Right lobe of liver (tissue), 6 donors: ENCODE data around the gene GBE1. TPM values are rescaled to one million over a fixed set of nuclear protein-coding genes. Genes with fewer than 3 reads are reported as not detected.

Experiments used
- ATAC-seq, 4 donors: fragments of 200-7000 bp; cut with Tn5 transposase; one replicate each; pipeline ENCODE4 v1.9.1; 2020; ENCODE audit warnings: mild to moderate bottlenecking in 4 of 4, moderate library complexity in 4 of 4
- DNase-seq, 3 donors: peaks; one replicate each; pipeline ENCODE4 v3.0.0-alpha.2; 2020
- H3K27ac ChIP-seq, 3 donors: fragments of 200-600 bp; one replicate each; pipeline ENCODE4 v1.8.0; 2022
- H3K27me3 ChIP-seq, 2 donors: fragments of 200-600 bp; one replicate each; pipeline ENCODE4 v1.8.0; 2022
- H3K36me3 ChIP-seq, 4 donors: fragments of 200-600 bp; sonication (generic) in 1 of 4; one replicate each; pipeline versions ENCODE4 v1.5.1 to v1.8.0; 2017 to 2022; ENCODE audit warnings: control low read depth in 1 of 4
- H3K4me1 ChIP-seq, 4 donors: fragments of 200-600 bp; sonication (generic) in 1 of 4; one replicate each; pipeline versions ENCODE4 v1.5.1 to v1.8.0; 2017 to 2022; ENCODE audit warnings: control low read depth in 1 of 4
- H3K4me3 ChIP-seq, 3 donors: fragments of 200-600 bp; one replicate each; pipeline ENCODE4 v1.8.0; 2022
- H3K9me3 ChIP-seq, 4 donors: fragments of 200-600 bp; sonication (generic) in 1 of 4; one replicate each; pipeline versions ENCODE4 v1.5.1 to v1.8.0; 2017 to 2022; ENCODE audit warnings: control low read depth in 1 of 4
- POLR2A ChIP-seq: fragments of 450-650 bp; IDR thresholded peaks from one replicate; pipeline ENCODE4 v1.6.1; 2017; ENCODE audit warnings: antibody characterized with exemption, mild to moderate bottlenecking
- WGBS: methylation state at CpG from one replicate; pipeline ENCODE4 v1.1.6; 2018; ENCODE audit warnings: low coverage, low lambda C conversion rate; ENCODE audit not compliant: insufficient coverage; ENCODE audit errors: missing lambda C conversion rate; 5-methylcytosine and 5-hydroxymethylcytosine counted together
- intact Hi-C, 2 donors: fragments of 100-400 bp; cut with DNase I; formaldehyde crosslinking; loops; one replicate each; pipeline versions ENCODE4 v1.11.2 to v1.14.1; 2022
- total RNA-seq, 6 experiments: library from RNA; depleted of rRNA in 2 of 6; stranded (reverse); fragments of >200 nt in 2 of 6; fragmentation: NEBNext Ultra II Directional in 3 of 6; extraction: Animal tissue kit (Norgen Biotek cat#: 25700) in 3 of 6; gene quantifications; one replicate each; pipeline versions ENCODE4 v1.1.0 to v1.2.4, GENCODE V29; 2016 to 2023
- TF ChIP-seq, protein P1 (sequence below), 4 donors: fragments of 200-600 bp in 3 of 4; fragments of 450-650 bp in 1 of 4; IDR thresholded peaks; one replicate each; pipeline versions ENCODE4 v1.5.1 to v1.8.0; 2016 to 2022; ENCODE audit warnings: antibody characterized with exemption in 4 of 4, mild to moderate bottlenecking in 2 of 4
- donor health status: DM: no; HTN: yes; CAD: no.
- donor health status: DM: no; HTN: no; CAD: no.
- donor health status: DM: no; HTN: no; CAD: no.
- donor health status: DM: no; HTN: yes; CAD: no.
- donor health status: DM: no; HTN: yes; CAD: no.

Gene GBE1
- total RNA-seq, 6 experiments from 2014 or later, result 27.3 to 66.0 (median 57.3) TPM

DNA sequence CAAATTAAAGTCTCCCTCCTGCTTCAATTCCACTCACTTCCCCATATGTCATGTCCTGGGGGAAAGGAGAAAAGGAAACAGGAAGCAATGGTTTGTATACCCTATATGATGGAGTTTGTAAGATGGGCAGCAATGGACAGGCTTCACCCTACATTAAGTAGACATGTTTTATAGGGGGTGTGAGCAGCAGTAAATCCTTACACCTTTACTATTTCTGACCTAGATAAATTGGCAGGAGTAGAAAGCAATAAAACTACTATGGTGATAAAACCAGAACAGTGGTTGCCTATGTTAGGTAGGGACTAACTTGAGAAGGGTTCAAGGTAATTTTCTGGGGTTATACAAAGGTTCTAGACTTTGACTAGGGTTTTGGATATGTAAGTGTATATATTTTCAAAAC lies 301.7 kb downstream of the GBE1 start:
- no peak for DNase-seq
- Histone ChIP-seq H3K4me1 (no peaks in the 10 kb centered on the region), H3K36me3 (no peaks in the 10 kb centered on the region), H3K27ac (no peak overlapping the region), H3K4me3 (no peak overlapping the region), H3K27me3 (no peaks in the 10 kb centered on the region), H3K9me3 (no peaks in the 10 kb centered on the region)
- intact Hi-C loops, result no loop called here
- no peak for TF ChIP-seq POLR2A
- TF ChIP-seq, protein P1, sequence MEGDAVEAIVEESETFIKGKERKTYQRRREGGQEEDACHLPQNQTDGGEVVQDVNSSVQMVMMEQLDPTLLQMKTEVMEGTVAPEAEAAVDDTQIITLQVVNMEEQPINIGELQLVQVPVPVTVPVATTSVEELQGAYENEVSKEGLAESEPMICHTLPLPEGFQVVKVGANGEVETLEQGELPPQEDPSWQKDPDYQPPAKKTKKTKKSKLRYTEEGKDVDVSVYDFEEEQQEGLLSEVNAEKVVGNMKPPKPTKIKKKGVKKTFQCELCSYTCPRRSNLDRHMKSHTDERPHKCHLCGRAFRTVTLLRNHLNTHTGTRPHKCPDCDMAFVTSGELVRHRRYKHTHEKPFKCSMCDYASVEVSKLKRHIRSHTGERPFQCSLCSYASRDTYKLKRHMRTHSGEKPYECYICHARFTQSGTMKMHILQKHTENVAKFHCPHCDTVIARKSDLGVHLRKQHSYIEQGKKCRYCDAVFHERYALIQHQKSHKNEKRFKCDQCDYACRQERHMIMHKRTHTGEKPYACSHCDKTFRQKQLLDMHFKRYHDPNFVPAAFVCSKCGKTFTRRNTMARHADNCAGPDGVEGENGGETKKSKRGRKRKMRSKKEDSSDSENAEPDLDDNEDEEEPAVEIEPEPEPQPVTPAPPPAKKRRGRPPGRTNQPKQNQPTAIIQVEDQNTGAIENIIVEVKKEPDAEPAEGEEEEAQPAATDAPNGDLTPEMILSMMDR (IDR thresholded peaks at IDR 0.05), result no peak
- no peak for ATAC-seq

DNA sequence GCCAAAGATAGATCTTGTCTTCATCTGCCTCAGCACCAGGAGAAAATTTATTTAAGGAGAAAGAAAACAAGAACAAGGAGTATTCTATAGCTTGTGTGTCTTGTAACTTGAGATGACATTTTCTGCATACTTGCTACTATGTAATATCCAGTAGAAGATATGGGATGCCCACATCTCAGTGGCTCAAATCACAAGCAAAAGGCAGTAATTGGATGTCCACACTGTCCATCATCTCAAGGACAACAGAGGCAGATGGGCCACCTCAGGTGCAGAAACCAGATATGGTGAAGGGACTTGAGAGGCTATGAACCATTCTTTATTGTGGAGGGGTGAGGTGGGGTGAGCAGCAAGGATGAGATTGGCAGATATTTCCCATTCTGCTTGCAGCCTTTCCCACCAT lies 309.0 kb downstream of the GBE1 start:
- no peak for DNase-seq
- no peak overlapping the region for H3K4me3 ChIP-seq
- intact Hi-C loops, result no loop called here

DNA sequence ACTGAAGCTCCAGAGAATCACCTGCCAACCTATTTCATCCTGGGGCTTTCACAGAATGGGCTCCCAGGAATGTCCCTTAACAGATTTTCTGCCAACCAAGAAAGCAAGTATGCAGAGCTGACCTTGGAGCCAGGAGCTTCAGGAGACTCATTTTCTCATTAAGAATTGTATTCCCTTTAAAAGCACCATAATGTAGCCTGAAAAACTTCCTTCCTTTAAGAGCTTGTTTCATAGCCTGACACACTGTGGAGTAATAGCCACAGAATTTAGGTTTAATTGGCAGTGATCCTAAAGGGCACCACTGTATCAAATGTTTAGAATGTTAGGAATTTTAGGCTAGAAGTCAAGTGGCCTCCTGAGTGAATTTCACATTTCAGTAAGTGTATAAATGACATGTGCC lies 309.8 kb downstream of the GBE1 start:
- Histone ChIP-seq H3K27ac (no peak overlapping the region), H3K27me3 (no peaks in the 10 kb centered on the region), H3K4me1 (no peaks in the 10 kb centered on the region), H3K9me3 (no peaks in the 10 kb centered on the region), H3K36me3 (no peaks in the 10 kb centered on the region), H3K4me3 (no peak overlapping the region)
- intact Hi-C loops, result no loop called here
- no peak for DNase-seq
- no peak for TF ChIP-seq POLR2A
- TF ChIP-seq, protein P1 (IDR thresholded peaks at IDR 0.05), result no peak
- ATAC-seq, result no peak

More for the DNA sequence above, 309.0 kb downstream of the GBE1 start:
- no peak overlapping the region for H3K27ac ChIP-seq
- H3K9me3 ChIP-seq, result no peaks in the 10 kb centered on the region
- TF ChIP-seq, protein P1 (IDR thresholded peaks at IDR 0.05), result no peak
- no peak for TF ChIP-seq POLR2A
- no peak for ATAC-seq
- no peaks in the 10 kb centered on the region for H3K27me3 ChIP-seq
- H3K36me3 ChIP-seq, result no peaks in the 10 kb centered on the region
- H3K4me1 ChIP-seq, result no peaks in the 10 kb centered on the region

DNA sequence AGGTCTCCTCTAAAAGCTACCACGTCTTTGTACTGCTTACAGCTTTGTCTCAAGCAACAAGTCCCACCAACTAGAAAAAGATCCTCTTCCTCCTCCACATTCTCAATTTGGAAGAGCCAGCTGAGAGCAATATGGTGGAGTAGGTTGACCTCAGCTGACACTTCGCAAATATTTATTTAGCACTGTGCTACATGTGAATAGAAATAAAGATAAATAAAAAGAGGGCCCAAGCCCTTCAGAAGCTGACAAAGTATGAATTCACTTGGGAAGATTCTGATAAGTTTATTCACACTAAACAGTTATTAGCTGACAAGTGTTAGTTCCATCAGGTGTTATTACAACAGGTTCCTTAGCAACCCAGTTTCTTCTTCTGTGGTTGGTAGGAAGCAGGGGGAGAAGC lies 310.3 kb downstream of the GBE1 start:
- ATAC-seq (no peak), DNase-seq (no peak)
- no peaks in the 10 kb centered on the region for H3K4me1 ChIP-seq
- no peak overlapping the region for H3K27ac ChIP-seq
- no peaks in the 10 kb centered on the region for H3K9me3 ChIP-seq
- H3K27me3 ChIP-seq, result no peaks in the 10 kb centered on the region
- WGBS, result 56% methylated on average over 2 of the region's 2 CpGs
- TF ChIP-seq, protein P1 (IDR thresholded peaks at IDR 0.05), result no peak
- no peak for TF ChIP-seq POLR2A
- no peak overlapping the region for H3K4me3 ChIP-seq
- intact Hi-C loops, result no loop called here
- H3K36me3 ChIP-seq, result no peaks in the 10 kb centered on the region

DNA sequence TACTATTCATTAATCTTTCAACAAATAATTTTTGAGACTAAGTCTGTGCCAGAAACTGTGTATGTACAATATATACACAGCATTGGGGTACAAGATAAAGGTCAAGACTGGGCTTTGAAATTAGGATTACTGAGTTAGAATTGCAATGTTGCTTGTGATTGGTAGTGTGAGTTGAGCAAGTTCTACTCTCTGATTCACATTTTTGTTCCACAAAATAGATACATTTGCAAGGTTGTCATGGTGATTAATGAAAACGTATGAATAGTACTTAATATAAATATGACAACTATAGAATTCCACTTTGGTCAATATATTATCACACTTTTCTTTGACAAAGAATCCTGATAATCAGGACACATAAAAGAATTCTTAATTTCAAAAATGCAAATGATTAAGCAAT lies 314.6 kb downstream of the GBE1 start:
- Histone ChIP-seq H3K4me1 (no peaks in the 10 kb centered on the region), H3K9me3 (no peaks in the 10 kb centered on the region), H3K36me3 (no peaks in the 10 kb centered on the region), H3K4me3 (no peak overlapping the region), H3K27ac (no peak overlapping the region), H3K27me3 (no peaks in the 10 kb centered on the region)
- TF ChIP-seq, protein P1 (IDR thresholded peaks at IDR 0.05), result no peak
- TF ChIP-seq POLR2A, result no peak
- intact Hi-C loops, result no loop called here
- WGBS, result 76% methylated on average over 1 of the region's 1 CpG
- no peak for DNase-seq
- ATAC-seq, result no peak
